Body of pancreas (tissue), 4 donors: Measurements from ENCODE around the gene KIRREL3. TPM values are rescaled to one million over a fixed set of nuclear protein-coding genes. Genes with fewer than 3 reads are reported as not detected.

Experiments used
- ATAC-seq: fragments of 150-250 bp; one replicate; pipeline ENCODE4 v1.9.1; 2016
- DNase-seq, 4 donors: peaks; one replicate each; pipeline ENCODE4 v3.0.0-alpha.2; 2019
- H3K27ac ChIP-seq, 4 donors: fragments of 200-600 bp; sonication (generic); 1 replicate in 3 of 4; 2 replicates in 1 of 4; pipeline versions ENCODE4 v1.5.1 to v1.6.1; 2016 to 2019; ENCODE audit warnings: mild to moderate bottlenecking in 1 of 4, mixed read lengths in 1 of 4, moderate library complexity in 1 of 4
- H3K27me3 ChIP-seq, 2 donors: fragments of 200-600 bp; sonication (generic); one replicate each; pipeline ENCODE4 v1.6.0; 2016; ENCODE audit warnings: mild to moderate bottlenecking in 1 of 2
- H3K36me3 ChIP-seq, 2 donors: fragments of 200-600 bp; sonication (generic); replicated peaks in 1 of 2; 2 replicates each; pipeline ENCODE4 v1.5.1; 2016; ENCODE audit warnings: low read depth in 2 of 2; ENCODE audit not compliant: insufficient read depth in 1 of 2
- H3K4me1 ChIP-seq: fragments of 200-600 bp; sonication (generic); one replicate; pipeline ENCODE4 v1.6.0; 2016
- H3K4me3 ChIP-seq, 2 donors: fragments of 200-600 bp; sonication (generic); 1 replicate in 1 of 2; 2 replicates in 1 of 2; pipeline ENCODE4 v1.5.1; 2016 to 2019
- H3K9me3 ChIP-seq, 3 donors: fragments of 200-600 bp; sonication (generic); 1 replicate in 2 of 3; 2 replicates in 1 of 3; pipeline ENCODE4 v1.5.1; 2016
- POLR2A ChIP-seq, 3 donors: fragments of 450-650 bp; IDR thresholded peaks; one replicate each; pipeline ENCODE4 v1.6.1; 2016; ENCODE audit warnings: antibody characterized with exemption in 3 of 3, mild to moderate bottlenecking in 2 of 3
- WGBS, 2 donors: methylation state at CpG; one replicate each; pipeline ENCODE4 v1.1.5; 2017; 5-methylcytosine and 5-hydroxymethylcytosine counted together
- intact Hi-C: fragments of 100-400 bp; cut with DNase I; formaldehyde crosslinking; loops from one replicate; pipeline ENCODE4 v1.15.1; 2023
- total RNA-seq, 2 donors: library from RNA; depleted of rRNA; stranded (reverse); fragments of >200 nt; gene quantifications; one replicate each; pipeline ENCODE4 v1.1.0, GENCODE V29; 2016
- TF ChIP-seq, protein P1 (sequence below), 7 experiments: fragments of 450-650 bp in 4 of 7; fragments of 200-600 bp in 3 of 7; sonication (generic) in 3 of 7; IDR thresholded peaks; one replicate each; pipeline ENCODE4 v1.5.1; 2016 to 2019; ENCODE audit warnings: antibody characterized with exemption in 7 of 7

KIRREL3 gene
- total RNA-seq, 2 donors from 2014 or later = 0.26 TPM; not detected in 1

GRCh38 chr11:126456783-126457542 lies 543.6 kb downstream of the KIRREL3 start:
- Histone ChIP-seq H3K4me3 (no peak overlapping the region), H3K4me1 (no peaks in the 10 kb centered on the region), H3K9me3 (no peaks in the 10 kb centered on the region), H3K27me3 (no peaks in the 10 kb centered on the region), H3K36me3 (no peaks in the 10 kb centered on the region), H3K27ac (no peak overlapping the region)
- DNase-seq (no peak), ATAC-seq (no peak)
- 72 to 79% methylated on average over 20 of the region's 20 CpGs for WGBS, 2 donors
- TF ChIP-seq, protein P1, sequence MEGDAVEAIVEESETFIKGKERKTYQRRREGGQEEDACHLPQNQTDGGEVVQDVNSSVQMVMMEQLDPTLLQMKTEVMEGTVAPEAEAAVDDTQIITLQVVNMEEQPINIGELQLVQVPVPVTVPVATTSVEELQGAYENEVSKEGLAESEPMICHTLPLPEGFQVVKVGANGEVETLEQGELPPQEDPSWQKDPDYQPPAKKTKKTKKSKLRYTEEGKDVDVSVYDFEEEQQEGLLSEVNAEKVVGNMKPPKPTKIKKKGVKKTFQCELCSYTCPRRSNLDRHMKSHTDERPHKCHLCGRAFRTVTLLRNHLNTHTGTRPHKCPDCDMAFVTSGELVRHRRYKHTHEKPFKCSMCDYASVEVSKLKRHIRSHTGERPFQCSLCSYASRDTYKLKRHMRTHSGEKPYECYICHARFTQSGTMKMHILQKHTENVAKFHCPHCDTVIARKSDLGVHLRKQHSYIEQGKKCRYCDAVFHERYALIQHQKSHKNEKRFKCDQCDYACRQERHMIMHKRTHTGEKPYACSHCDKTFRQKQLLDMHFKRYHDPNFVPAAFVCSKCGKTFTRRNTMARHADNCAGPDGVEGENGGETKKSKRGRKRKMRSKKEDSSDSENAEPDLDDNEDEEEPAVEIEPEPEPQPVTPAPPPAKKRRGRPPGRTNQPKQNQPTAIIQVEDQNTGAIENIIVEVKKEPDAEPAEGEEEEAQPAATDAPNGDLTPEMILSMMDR (IDR thresholded peaks at IDR 0.05) = no peak
- no peak for TF ChIP-seq POLR2A (IDR thresholded peaks at IDR 0.05)
- intact Hi-C loops = no loop called here

GRCh38 chr11:126456089-126456488 lies 544.5 kb downstream of the KIRREL3 start:
- WGBS, 2 donors = 85 to 87% methylated on average over 10 to 15 of the region's 15 CpGs
- intact Hi-C loops = no loop called here
- no peak overlapping the region for H3K27ac ChIP-seq
- no peak for TF ChIP-seq POLR2A (IDR thresholded peaks at IDR 0.05)
- TF ChIP-seq, protein P1 (IDR thresholded peaks at IDR 0.05) = no peak
- no peaks in the 10 kb centered on the region for H3K9me3 ChIP-seq
- H3K4me1 ChIP-seq = no peaks in the 10 kb centered on the region
- no peaks in the 10 kb centered on the region for H3K36me3 ChIP-seq
- H3K4me3 ChIP-seq = no peak overlapping the region
- ATAC-seq = no peak
- H3K27me3 ChIP-seq = no peaks in the 10 kb centered on the region
- DNase-seq = no peak

- no peaks in the 10 kb centered on the region for H3K36me3 ChIP-seq
- H3K27me3 ChIP-seq = no peaks in the 10 kb centered on the region
- H3K4me1 ChIP-seq = no peaks in the 10 kb centered on the region
- no peak overlapping the region for H3K4me3 ChIP-seq
- TF ChIP-seq, protein P1 (IDR thresholded peaks at IDR 0.05) = no peak
- TF ChIP-seq POLR2A (IDR thresholded peaks at IDR 0.05) = no peak
- H3K9me3 ChIP-seq = no peaks in the 10 kb centered on the region
- DNase-seq (no peak), ATAC-seq (no peak)
- H3K27ac ChIP-seq = no peak overlapping the region
- WGBS, 2 donors = 23 to 34% methylated on average over 7 to 24 of the region's 24 CpGs
- intact Hi-C loops = no loop called here
Observed at GRCh38 chr11:126452241-126453101, 548.1 kb downstream of the KIRREL3 start.

GRCh38 chr11:126451211-126451802 lies 549.3 kb downstream of the KIRREL3 start:
- H3K4me3 ChIP-seq = no peak overlapping the region
- intact Hi-C loops = no loop called here
- no peak overlapping the region for H3K27ac ChIP-seq
- TF ChIP-seq, protein P1 (IDR thresholded peaks at IDR 0.05) = no peak
- TF ChIP-seq POLR2A (IDR thresholded peaks at IDR 0.05) = no peak
- H3K27me3 ChIP-seq = no peaks in the 10 kb centered on the region
- DNase-seq (no peak), ATAC-seq (no peak)
- no peaks in the 10 kb centered on the region for H3K9me3 ChIP-seq
- no peaks in the 10 kb centered on the region for H3K4me1 ChIP-seq
- WGBS, 2 donors = 67 to 72% methylated on average over 15 of the region's 15 CpGs
- H3K36me3 ChIP-seq = no peaks in the 10 kb centered on the region
